Right ventricle myocardium inferior (tissue), 1 donor: ENCODE measurements around the gene PPARA. TPM values are rescaled to one million over a fixed set of nuclear protein-coding genes. Genes with fewer than 3 reads are reported as not detected.

Experiments
- ATAC-seq: fragments of 200-7000 bp; cut with Tn5 transposase; one replicate; pipeline ENCODE4 v1.9.1; 2020; ENCODE audit warnings: mild to moderate bottlenecking, moderate library complexity
- DNase-seq: peaks from one replicate; pipeline ENCODE4 v3.0.0; 2021; ENCODE audit errors: missing footprints
- intact Hi-C: fragments of 100-400 bp; cut with DNase I; formaldehyde crosslinking; loops from one replicate; pipeline ENCODE4 v1.11.0; 2022
- total RNA-seq: library from RNA; stranded (reverse); fragmentation: NEBNext Ultra II Directional; extraction: Animal tissue kit (Norgen Biotek cat#: 25700); gene quantifications from one replicate; pipeline ENCODE4 v1.2.1, GENCODE V29; 2021
- donor health status: DM: no; HTN: yes; CAD: no; lungs with severe emphysema.

Gene PPARA
- total RNA-seq, 1 donor from 2014 or later: 70.5 TPM

- DNase-seq (no peak), ATAC-seq (peak; percentile 11)
- intact Hi-C loops: no loop called here
These were observed 139.0 kb downstream of the PPARA start for GRCh38 chr22:46289244-46289891.

- ATAC-seq (peak; percentile 70), DNase-seq (no peak)
- intact Hi-C loops: loop anchor here (1.0 kb wide), 1 partner anchor 10 kb away; no protein-coding TSS in a partner anchor
These were observed 140.0 kb downstream of the PPARA start for GRCh38 chr22:46290121-46290842.

GRCh38 chr22:46290843-46291785, 140.8 kb downstream of the PPARA start:
- ATAC-seq: no peak
- no peak for DNase-seq
- intact Hi-C loops: loop anchor here (1.0 kb wide), 1 partner anchor 11 kb away; no protein-coding TSS in a partner anchor

GRCh38 chr22:46292173-46292572, 141.8 kb downstream of the PPARA start:
- ATAC-seq: no peak
- DNase-seq: no peak
- intact Hi-C loops: no loop called here

GRCh38 chr22:46292732-46293131, 142.4 kb downstream of the PPARA start:
- DNase-seq (no peak), ATAC-seq (no peak)
- intact Hi-C loops: no loop called here

Other genes starting within 250 kb of the PPARA start
- not detected for gene WNT7B, start 173.4 kb upstream of the PPARA start, total RNA-seq
- gene CDPF1, start 99.8 kb downstream of the PPARA start, total RNA-seq: 6.2 TPM
- gene PKDREJ, start 112.8 kb downstream of the PPARA start, total RNA-seq: 0.08 TPM
- 23.8 TPM for gene TTC38, start 117.5 kb downstream of the PPARA start, total RNA-seq
- gene GTSE1, start 146.3 kb downstream of the PPARA start, total RNA-seq: 0.92 TPM
- 42.2 TPM for gene TRMU, start 185.2 kb downstream of the PPARA start, total RNA-seq